ENCODE measurements around the gene KLHL14. TPM values are rescaled to one million over a fixed set of nuclear protein-coding genes. Genes with fewer than 3 reads are reported as not detected.
A peak's percentile ranks its signal among the peaks of the same experiment; 100 is the strongest.
"Not testable (repeated sequence)": the region's sequence is repeated elsewhere in the genome, so short reads cannot be mapped to it uniquely, and the experiment has no call there.

Gene KLHL14, protein sequence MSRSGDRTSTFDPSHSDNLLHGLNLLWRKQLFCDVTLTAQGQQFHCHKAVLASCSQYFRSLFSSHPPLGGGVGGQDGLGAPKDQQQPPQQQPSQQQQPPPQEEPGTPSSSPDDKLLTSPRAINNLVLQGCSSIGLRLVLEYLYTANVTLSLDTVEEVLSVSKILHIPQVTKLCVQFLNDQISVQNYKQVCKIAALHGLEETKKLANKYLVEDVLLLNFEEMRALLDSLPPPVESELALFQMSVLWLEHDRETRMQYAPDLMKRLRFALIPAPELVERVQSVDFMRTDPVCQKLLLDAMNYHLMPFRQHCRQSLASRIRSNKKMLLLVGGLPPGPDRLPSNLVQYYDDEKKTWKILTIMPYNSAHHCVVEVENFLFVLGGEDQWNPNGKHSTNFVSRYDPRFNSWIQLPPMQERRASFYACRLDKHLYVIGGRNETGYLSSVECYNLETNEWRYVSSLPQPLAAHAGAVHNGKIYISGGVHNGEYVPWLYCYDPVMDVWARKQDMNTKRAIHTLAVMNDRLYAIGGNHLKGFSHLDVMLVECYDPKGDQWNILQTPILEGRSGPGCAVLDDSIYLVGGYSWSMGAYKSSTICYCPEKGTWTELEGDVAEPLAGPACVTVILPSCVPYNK
- not detected for polyA plus RNA-seq (2013, experiment 1 of 2; ENCODE audit: insufficient read length)
- polyA plus RNA-seq (2013, experiment 2 of 2; ENCODE audit: insufficient read length): not detected

DNA sequence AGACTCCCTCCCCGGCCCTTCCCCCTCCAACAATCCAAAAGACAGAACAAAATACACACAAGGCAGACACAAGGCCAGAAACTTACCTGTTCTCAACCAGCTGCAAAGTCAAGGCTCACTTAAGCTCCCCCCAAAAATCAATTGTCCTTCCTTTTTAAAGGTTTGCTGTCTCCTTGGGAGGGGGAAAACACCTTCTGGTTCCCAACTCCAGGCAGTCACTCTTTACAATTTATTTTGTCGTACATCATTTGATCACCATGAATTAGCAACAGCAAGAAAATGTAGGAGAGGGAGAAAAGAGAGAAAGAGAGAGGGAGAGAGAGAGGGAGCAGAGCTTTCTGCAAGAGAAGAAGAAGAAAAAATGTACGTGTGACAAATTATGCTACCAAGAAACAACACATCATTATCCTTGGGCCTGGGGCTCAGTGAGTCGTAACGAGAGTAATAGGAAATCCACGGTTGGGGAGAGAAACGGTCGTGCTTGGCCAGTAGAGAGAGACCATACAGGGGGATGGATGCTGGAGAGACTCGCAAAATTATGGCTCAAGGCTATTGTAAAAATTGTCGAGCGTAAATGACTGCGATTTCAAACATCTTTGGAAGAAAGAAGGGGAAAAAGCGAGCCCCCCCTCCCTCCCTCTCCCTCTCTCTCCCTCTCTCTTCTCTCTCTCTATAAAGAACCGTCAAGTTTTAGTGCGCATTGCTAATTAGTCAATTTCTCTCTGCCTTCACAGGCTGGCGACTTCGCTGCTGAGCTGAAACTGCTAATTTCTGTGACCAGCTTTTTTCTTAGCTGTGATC, at the start of gene KLHL14:
TSS of gene KLHL14 (minus strand) at position 443 of the 801 bp plus-strand sequence. CDS start 2,432 bp downstream, outside the sequence.
- no peak for DNase-seq

DNA sequence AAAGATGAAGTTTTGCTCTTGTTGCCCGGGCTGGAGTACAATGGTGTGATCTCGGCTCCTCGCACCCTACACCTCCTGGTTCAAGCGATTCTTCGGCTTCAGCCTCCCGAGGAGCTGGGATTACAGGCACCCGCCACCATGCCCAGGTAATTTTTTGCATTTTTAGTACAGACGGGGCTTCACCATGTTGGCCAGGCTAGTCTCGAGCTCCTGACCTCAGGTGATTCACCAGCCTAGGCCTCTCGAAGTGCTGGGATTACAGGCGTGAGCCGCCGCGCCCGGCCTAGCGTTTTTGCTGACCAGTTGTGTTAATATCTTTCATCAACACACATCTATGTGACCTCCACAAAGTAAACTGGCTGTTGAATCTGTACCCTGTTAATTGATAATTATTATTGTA, 49.4 kb upstream of the KLHL14 start:
- no peak for DNase-seq

DNA sequence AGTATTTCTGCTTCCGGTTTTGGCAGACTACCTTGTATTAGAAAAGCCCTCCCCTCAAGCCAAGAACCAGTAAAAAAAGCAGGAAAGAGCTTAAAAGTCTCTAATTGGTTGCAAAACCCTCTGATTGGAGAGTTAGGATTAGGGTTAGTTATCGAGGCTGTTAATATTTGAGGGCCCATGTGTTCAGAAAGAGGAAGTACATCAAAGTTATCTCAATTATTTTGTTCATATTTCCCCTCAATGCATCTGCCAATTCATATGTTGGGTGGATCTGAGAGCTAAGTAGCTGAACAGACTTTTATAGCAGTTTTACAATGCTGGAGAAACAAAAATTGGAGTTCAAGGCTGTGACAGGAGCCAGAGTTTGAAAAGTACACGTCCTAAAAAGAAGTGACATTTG, 43.1 kb upstream of the KLHL14 start:
- no peak for DNase-seq

DNA sequence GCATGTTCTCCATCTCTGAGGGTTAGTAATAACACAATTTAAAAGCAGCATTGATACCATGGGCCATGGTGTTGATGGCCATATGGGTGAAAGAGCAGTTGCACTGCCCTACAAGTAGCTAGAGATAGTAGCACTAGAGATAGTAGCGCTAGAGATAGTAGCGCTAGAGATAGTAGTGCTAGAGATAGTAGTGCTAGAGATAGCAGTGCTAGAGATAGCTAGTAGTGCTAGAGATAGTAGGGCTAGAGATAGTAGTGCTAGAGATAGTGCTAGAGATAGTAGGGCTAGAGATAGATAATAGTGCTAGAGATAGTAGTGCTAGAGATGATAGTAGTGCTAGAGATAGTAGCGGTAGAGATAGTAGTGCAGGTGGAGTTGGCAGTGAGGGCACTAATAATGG, 39.5 kb upstream of the KLHL14 start:
- no peak for DNase-seq

DNA sequence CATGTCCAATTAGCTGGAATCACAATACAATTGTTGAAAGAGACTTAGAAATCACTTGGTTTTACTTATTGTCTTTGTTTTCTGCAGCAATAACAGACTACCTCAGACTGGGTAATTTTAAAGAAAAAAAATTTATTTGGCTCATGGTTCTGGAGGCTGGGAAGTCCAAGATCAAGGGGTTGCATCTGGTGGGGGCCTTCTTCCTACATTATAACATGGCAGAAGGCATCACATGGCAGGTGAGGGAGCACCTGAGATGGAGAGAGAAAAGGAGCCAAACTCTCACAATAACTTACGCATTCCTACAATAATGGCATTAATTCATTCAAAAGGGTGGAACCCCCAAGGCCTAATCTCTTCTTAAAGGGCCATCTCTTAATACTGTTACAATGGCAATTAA, 37.5 kb upstream of the KLHL14 start:
- DNase-seq: no peak

DNA sequence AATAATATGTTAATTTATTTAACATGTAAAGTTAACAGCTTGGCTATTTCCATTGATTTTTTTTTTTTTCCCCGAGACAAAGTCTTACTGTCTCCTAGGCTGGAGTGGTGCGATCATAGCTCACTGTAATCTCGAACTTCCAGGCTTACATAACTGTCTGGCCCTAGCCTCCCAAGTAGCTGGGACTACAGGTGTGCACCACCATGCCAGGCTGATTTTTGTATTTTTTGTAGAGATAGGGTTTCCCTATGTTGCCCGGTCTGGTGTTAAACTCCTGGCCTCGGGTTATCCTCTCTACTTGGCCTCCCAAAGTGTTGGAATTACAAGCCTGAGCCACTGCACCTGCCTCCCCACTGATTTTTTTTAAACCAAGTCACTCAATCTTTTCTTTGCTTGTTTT, 32.5 kb upstream of the KLHL14 start:
- DNase-seq: no peak

DNA sequence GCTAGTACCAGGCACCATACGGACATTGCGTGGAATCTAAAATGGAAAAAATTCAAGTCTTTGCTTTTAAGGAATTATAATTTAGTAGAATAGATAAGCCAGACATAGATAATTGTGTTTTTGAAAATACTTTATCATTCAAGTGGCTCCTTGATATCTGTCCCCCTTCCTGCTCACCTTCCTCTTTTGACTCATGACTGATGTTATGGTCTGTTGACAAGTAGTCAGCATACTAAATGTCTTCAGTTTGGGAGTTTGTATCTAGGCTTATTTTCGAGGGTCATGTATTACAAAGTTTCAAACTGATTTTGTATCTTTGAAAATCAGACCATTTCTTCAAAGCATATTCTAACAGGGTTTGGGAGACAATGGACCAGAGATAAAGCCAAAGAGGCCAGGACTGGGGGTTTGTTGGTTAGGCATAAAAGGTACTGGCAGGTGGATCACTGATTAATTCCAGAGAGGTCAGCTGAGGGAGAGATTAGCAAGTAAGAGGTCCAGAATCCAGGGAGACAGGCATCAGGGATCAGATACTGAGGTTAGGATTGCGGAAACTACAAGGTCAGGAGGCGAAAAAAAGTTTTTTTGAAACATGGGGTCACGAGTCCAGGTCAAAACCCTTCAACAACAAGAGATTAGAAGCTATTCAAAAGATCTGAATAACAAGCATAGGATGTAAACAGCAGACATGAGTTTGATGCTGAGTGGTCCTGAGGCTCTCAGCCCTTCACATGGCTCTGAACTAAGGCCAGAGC, 31.5 kb upstream of the KLHL14 start:
- no peak for DNase-seq

DNA sequence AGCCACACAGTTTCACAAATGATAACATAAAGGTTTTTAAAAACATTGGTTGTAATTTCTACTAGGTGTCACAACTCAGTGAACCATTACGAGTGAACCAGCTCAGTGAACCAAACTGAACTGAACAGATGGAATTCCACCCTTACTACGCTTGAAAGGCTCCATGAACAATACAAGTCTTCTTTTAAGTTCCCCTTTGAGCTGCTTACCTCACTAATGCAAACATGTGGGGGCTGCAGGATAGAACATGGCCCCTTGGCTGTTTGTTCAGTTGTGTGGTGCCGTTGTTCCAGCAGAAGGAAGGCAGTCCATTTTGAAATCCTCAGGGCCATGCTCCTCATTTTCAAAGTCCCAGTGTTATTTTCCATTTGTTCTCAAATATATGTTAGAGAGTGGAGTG, 30.7 kb upstream of the KLHL14 start:
- DNase-seq: no peak

DNA sequence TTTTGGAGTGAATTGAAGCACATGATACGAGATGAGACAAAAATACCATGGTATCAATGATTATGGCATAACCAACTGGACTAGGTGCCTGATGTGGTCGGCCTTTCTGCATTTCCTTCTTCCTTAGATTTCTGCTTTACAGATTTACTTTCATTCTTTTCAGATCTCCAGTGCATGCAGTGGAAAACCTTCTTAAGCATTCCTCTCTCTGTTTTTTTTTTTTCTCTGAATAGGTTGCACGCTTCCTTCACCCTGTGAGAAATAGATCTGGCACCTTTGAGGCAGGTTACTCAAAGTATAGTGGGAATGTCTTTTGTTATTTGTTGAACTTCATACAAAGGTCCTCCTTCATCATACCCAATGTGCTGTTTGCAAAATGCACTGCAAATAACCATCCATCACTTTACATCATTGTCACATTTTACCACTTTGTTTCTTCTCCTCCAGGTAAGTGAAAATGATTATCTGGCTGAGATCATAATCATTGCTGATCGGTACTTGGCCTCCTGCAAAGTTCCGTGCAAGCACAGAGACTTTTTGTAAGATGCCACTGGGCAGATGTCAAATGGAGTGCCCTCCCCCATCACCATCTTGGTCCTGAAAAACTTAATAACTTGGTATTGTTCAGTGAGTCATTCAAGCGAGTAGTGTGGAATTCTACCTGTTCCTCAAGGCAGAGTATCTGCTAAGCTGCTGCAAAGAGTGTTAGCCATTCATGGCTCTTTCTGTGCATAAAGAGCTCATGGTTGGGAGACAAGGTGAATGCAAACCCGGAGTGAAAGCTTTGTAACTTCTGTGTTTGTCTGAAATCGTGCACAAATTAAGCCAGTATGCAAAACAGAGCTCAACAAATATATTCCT, 30.0 kb upstream of the KLHL14 start:
- no peak for DNase-seq

DNA sequence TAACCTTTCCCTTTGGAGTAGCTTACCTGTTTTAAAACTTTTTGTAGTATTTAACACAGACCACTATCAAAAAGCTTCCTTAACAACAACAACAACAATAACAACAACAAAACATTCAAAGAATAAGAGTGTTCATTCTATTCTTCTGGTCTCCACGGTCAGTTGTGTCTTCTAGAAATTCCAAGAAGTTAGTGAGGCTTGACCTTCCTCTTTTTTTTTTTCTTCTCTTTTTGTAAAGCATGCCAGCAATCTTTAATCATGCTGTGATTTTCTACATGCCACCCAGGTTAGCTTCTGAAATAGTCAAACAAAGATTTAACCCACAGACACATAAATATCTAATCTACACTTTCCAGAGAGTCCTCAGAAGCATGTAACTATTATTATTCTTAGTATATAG, 28.4 kb upstream of the KLHL14 start:
- DNase-seq: no peak

DNA sequence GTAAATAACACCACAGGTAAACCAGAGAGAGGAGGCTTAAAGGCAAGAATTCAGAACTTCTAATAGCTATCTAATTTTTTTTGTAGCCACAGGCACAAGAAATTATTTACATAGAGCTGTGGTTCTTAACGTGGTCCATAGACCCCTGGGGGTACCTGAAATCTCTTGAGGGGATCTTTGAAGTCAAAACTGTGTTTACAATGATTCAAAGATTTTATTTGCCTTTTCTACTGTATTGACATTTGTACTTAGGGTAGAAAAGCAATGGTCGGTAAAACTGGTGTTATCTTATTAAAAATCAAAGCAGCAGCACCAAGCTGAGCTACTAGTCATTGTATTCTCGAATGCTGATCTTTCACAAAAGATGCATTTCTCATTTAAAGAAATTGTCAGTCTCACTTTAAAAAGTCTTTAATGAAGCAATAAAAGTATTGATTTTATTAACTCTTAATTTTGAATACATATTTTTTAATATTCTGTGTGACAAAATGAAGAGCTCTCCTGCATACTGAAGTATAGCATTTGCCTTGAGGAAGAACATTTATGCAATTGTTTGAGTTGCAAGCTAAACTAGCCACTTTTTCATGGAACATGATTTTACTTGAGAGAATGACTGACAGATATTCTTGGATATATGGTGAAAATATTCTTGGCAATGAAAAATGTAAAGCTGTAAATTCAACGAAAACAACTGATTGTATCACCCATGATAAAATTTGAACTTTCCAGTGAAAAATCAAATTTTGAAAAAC, 25.6 kb upstream of the KLHL14 start:
- no peak for DNase-seq

DNA sequence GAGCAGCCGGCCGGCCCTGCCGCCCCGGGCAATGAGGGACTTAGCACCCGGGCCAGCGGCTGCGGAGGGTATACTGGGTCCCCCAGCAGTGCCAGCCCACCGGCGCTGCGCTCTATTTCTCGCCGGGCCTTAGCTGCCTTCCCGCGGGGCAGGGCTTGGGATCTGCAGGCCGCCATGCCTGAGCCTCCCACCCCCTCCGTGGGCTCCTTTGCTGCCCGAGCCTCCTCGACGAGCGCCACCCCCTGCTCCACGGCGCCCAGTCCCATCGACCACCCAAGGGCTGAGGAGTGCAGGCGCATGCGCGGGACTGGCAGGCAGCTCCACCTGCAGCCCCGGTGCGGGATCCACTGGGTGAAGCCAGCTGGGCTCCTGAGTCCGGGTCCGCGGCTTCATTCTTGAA, 21.8 kb upstream of the KLHL14 start:
- not testable (repeated sequence) for DNase-seq

DNA sequence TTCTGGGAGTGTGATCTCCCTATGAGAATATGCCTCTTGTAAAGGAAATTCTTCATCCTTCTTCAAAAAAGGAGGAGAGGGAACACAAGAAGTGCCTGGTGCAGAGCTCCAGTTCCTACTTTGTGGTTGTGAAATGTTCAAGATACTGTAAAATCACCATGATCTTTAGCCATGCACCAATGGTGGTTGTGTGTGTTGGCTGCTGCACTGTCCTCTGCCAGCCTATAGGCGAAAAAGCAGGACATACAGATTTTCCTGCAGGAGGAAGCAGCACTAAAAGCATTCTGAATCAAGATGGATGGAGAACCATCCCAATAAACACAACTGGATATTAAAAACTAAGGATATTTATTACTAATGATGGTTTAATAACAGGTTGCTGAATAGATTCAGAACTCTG, 6.2 kb upstream of the KLHL14 start:
- no peak for DNase-seq

DNA sequence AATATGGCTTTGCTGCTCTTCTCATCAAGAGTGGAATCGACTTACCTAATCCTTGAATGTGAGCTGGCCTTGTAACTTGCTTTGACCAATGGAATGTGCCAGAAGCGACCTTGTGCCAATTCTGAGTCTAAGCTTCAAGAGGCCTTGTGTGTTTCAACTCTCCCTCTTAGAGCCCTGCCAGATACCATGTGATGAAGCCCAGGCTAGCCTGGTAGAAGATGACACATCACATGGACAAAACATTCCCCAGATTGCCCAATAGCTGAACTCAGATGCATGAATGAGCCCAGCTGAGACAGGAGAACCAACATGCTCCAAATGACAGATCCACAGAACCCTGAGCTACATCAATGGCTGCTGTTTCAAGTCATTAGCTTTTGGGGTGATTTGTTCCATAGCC, 4.2 kb upstream of the KLHL14 start:
- peak; percentile 2 for DNase-seq

DNA sequence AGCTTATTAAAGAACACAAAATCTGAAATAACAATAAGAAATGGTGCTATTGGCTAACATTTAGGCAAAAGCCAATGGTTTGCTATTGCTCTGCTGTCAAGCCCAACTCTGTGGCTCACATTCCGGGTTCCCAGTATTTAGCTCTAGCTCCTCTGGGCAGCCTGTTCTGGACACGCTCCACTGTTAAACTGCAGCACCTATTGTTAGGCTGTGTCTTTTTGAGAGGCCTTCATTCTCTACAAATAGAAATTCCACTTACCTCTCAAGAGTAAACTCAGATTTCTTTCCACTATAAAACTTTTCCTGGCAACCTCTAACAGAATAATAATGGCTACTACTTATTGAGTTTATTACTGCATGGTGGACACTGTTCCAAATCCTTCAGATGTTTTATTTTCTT, 3.7 kb upstream of the KLHL14 start:
- DNase-seq: no peak

DNA sequence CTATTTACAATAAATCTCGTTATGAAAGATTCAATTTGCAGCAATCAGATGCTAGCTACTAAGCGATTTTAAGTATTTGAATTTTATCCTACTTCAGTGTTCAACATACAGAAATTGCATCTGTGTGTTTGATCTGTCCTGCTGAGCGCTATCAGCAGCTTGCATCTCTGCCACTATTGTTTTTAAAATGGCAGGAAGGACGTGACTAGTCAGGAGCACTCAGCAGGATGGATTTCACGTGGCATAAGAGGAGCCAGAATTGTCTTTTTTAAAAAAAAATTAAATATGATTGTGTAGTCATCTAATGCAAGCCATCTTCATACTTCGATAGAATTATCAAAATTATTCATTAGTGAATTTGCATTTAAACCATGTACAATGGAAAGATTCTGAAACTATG, 2.8 kb upstream of the KLHL14 start:
- DNase-seq: no peak

DNA sequence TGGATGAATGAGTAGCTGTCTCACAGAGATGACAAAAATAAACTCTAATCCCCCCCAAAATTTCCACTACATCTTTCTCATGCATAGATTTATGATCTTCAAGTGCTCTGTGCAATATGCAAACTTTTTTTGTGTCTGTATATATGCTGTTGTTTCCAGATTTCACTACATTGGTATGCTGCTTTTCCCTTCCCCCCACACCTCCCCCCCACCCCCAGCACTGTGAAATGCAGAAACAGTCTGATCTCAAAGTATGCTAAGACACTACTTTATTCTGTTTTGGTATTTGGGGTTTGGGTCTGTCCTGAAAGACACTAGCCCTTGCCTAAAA, 524 bp upstream of the KLHL14 start:
- no peak for DNase-seq

DNA sequence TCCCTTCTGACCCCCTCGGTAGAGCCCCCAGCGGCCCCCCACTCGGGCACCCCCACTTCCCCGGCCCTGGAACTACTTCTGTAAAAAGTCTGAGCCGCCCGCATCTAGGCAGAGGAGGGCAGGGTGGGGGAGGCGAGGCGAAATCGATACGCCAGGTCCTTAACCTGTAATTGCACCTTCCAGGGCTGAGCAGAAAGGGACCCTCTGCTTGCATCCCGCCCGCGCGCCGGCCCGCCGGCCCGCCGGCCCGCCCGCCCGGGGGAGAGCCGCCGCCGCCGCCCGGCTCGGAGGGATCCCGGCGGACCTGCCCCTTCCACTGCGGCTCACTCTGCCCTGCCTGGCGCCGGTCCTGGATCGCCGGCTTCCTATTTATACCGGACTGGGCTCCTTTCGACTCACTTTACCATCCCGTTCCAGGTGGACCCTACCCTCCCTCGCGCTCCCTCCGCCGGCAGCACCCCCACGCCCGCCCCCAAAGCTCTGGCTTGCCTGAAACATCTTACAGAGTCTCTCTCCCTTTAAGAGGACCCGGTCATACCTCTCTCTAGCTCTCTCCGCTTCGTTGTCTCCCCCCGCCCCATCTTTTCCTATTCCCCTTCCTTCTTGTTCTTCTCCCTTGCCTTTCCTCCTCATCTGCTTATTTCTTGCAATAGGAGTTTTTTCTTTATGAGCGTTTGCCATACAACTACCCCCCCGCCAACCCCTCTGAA, 797 bp downstream of the KLHL14 start:
- DNase-seq: peak; percentile 2

DNA sequence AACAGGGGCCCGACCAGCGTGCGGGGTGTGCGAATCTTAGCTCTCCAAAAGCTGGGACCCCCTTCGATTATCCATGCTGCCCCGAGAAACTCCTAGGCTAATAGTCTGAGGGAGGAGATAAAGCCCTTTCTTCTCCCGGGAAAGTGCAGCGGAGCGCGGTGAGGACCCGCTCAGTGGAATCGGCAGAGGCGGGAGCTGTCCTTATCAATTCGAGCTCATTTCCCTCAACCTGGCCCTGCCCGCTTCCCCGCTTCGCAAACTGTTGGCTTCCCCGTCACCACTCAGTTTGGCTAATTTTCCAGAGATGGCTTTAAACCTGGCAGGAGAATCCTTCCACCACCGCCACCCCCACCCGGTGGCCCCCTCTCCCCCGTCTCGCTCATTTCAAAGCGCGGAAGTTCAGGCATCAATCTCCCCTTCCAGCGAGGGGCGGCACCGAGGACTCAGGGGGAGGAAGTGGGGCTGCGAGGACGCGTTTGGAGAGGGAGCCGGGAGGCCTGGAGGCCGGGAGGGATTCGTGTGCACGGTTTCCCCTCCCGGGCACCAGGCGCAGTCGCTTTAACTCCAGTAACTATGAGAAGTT, 1.6 kb downstream of the KLHL14 start:
- peak; percentile 8 for DNase-seq

DNA sequence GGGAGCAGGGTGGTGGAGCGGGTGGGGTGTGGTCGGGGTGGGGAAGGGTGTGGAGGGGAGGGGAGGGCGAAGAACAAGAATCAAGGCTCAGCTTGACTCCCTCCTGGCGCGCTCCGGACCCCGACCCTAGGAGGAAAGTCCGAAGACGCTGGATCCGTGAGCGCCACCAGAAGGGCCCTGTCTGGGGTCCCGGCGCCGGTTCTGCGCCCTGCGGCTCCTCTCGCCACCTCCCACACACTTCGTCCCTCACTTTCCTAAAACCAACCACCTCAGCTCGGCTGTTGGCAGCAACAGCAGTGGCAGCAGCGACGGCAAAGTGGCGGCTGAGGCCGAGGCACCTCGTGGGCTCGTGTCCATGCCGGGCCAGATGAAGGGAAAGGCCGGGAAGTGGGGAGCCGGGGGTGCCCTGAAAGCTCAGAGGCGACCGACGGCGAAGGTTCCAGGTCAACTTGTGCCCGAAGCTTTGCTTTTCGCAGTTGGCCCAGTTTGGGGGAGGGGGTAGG, 2.1 kb downstream of the KLHL14 start:
- DNase-seq: no peak
